Left ventricle myocardium superior (tissue), 1 donor: Measurements from ENCODE around the gene ESPNL. TPM values are rescaled to one million over a fixed set of nuclear protein-coding genes. Genes with fewer than 3 reads are reported as not detected.

Experiments
- ATAC-seq: fragments of 200-7000 bp; cut with Tn5 transposase; one replicate; pipeline ENCODE4 v1.9.1; 2020; ENCODE audit warnings: mild to moderate bottlenecking, moderate library complexity
- DNase-seq: peaks from one replicate; pipeline ENCODE4 v3.0.0-alpha.2; 2020
- intact Hi-C: fragments of 100-400 bp; cut with micrococcal nuclease; formaldehyde crosslinking; loops from one replicate; pipeline ENCODE4 v1.11.0; 2022
- total RNA-seq: library from RNA; stranded (reverse); fragmentation: NEBNext Ultra II Directional; extraction: Animal tissue kit (Norgen Biotek cat#: 25700); gene quantifications from one replicate; pipeline ENCODE4 v1.2.1, GENCODE V29; 2021
- donor health status: DM: no; HTN: yes; CAD: no; lungs with severe emphysema.

Gene ESPNL
- total RNA-seq, 1 donor from 2014 or later = not detected

- intact Hi-C loops = no loop called here
Measured at GRCh38 chr2:238069021-238069709, 31.0 kb upstream of the ESPNL start.

DNA sequence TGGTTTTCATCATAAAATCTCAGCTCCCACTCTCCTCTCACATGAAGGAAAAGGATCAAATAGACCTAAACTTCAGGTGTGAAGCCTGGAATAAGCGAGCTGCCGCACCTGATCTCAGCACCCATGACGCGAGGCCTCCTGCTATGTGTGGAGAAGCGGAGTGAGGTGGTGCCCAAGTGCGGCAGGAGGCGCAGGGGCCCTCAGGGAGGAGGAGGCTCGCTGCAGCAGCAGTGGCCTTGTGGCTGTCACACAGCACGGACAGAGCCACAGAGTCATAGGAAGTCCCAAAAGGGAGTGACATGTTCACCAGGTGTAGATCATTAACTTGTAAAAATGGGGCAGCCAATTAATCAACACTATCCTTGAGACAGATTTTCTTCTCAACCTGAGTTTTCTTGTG lies 30.3 kb upstream of the ESPNL start:
- no peak for ATAC-seq
- no peak for DNase-seq
- intact Hi-C loops = no loop called here

More at GRCh38 chr2:238069021-238069709, 31.0 kb upstream of the ESPNL start:
- ATAC-seq (no peak), DNase-seq (no peak)

DNA sequence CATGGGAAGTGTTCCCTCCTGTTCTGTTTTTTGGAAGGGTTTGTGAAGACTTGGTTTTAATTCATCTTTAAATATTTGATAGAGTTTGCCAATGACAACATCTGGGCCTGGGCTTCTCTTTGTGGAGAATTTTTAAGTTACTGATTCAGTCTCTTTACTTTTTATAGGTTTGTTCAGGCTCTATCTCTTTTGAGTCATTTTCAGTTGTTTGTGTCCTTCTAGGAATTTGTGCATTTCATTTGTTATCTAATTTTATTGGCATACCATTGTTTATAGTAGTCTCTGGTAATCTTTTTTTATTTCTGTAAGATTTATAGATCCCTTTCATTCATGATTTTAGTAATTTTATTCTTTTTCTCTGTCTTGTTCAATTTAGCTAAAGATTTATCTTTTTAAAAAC lies 24.7 kb upstream of the ESPNL start:
- no peak for DNase-seq
- ATAC-seq = no peak
- intact Hi-C loops = no loop called here

DNA sequence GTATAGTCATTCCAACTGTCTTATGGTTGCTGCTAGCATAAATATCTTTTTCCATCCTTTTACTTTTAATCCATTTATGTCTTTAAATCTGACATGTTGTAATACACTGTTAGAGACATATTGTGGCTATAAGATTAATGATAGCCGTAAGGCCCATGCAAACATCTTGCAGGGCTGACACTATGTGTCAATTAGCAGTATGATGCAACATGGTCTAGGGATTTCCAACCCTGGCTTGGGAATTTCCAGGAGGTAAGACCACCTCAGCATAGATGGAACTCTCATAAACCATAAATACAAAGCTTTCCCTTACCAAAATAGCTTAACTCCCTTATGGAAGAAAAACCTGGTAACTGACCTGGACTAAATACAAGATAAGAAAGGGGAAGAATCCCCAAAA lies 22.8 kb upstream of the ESPNL start:
- intact Hi-C loops = no loop called here
- ATAC-seq (no peak), DNase-seq (no peak)

DNA sequence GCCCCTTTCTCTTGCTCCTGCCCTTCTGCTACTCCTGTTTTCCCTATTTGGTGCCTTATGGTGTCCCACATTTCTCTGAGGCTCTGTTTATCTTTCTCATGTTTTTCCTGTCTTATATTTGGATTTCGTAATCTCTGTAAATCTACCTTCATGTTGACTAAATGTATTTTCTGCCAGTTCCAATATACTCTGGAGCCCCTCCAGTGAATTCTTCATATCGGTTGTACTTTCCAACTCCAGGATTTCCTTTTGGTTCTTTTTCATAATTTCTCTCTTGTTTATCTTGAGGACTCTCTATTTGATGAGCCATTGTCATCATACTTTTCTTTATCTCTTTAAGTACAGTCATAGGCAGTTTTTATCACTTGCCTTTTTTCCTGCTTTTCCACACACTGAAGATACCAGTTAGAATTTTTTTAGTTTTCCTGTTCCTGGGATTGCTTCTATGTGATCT lies 20.2 kb upstream of the ESPNL start:
- intact Hi-C loops = no loop called here

DNA sequence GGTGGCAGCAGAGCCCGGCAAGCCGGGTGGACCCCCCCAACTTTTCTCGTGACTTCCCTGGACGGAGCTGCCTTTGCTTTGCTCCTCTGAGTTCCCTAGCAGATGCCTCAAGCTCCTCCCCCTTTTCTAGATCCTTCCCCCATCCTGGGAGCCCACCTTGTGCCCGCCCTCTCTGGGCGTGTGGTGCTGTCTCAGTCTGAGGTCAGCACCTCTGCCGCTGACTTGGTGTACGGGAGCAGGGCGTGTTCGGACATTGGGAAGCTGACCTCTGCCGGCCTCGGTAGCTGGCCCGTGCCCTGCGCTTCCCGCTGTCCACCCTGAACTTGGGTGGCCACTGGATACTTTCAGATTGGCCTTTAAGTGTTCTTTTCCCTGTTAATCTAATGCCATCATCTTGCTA lies 19.6 kb upstream of the ESPNL start:
- no peak for ATAC-seq
- DNase-seq = no peak
- intact Hi-C loops = no loop called here

More for the DNA sequence above, 20.2 kb upstream of the ESPNL start:
- DNase-seq (no peak), ATAC-seq (no peak)

DNA sequence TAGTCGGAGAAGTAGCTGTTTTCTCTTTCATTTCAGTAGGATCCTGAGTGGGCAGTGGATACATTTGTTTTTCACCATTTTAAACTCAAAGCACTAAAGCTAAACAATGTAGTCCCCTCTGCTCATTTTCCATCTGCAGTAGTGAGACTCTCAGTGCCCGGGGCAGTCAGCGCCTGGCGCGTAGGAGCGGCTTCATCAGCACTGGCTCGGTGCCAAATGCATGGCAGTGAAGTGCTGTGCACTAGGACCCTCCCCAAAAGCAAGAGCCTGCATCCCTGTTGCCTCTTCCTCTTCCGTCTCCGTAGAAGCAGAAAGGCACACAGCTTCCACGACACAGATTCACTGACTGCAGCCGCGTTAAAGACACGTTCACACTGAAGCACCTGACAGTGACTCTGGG lies 19.0 kb upstream of the ESPNL start:
- DNase-seq (no peak), ATAC-seq (no peak)
- intact Hi-C loops = no loop called here

DNA sequence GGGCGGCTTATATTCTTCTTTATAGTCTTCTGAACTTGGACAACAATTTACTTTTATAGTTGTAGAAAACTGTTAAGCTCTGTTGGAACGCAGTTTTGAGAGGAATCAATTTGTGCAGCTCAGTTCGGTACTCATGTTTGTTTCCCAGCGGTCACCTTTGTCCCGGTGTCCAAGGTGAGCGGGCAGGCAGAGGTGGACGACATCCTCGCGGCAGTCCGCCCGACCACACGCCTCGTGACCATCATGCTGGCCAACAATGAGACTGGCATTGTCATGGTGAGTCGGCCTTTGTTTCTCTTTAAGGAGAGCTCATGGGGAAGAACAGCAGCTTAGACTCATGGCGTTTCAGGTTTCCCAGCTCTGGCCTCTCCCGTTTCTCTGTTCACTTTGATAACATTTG lies 18.6 kb upstream of the ESPNL start:
- no peak for DNase-seq
- intact Hi-C loops = no loop called here
- no peak for ATAC-seq

DNA sequence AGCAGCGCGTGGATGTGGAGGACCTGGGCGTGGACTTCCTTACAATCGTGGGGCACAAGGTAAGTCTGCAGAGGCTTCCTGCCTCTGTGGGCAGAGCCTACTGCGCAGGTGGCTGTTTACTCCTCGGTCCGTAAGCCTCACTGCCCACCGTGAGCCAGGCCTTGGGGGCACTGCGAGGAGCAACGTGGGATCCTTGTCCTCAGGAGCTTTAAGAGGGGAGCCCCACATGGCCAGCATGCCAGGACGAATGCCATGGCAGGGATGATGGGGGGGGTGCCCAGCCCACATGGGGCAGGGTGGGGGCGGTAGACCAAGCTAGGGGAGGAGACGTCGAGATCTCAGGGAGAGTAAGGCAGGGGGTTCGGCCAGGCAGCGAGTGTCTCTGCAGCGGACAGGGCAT lies 18.0 kb upstream of the ESPNL start:
- intact Hi-C loops = no loop called here
- ATAC-seq (no peak), DNase-seq (no peak)

DNA sequence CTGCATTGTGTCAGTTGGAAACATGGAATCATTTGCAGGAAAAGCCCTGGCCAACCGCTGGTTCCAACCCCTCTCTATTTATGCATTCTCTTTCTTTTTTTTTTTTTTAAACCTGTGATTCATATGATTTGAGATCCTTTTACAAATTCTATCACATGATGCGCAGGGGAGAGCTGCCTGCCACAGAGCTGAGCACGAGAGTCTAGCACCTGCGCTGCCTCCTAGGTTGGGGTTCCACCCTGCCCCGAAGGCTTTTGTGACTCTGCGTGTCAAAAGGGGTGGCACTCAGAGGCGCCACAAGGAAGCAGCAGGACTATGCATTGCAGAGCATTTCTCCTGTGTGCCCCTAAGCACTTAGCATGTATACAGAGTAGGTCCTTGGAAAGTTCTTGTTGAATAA lies 17.3 kb upstream of the ESPNL start:
- DNase-seq = no peak
- intact Hi-C loops = no loop called here
- no peak for ATAC-seq

DNA sequence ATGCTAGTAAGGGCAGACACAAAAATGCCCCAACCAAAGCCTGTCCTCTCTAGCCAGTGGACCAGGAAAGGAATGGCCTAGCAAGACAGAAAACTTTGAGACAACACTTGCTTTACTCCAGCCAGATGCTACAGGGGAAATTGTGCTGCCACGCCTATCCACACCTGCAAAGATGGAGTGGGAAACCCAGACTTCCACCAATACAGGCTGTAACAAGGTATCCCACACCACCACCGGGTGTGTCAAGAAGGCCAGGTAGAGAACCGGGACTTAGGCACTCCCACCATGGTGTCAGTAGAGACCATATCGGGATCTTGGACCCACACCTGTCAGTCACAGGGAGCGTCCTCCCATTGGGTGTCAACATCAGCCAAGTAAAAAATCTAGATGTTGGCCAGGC lies 16.2 kb upstream of the ESPNL start:
- intact Hi-C loops = no loop called here
- ATAC-seq (no peak), DNase-seq (no peak)

DNA sequence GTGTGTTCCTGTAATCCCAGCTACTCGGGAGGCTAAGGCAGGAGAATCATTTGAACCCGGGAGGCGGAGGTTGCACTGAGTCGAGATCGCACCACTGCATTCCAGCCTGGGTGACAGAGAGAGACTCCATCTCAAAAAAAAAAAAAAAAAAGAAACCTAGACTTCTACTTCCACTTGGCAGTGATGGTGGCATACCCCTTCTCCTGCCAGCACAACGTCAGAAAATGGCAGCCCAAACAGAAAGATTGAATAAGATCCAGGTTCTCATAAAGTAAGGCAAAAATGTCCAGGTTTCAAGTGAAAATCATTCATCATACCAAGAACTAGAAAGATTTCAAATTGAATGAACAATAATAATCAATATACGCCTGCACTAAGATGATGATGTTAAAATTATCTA lies 15.4 kb upstream of the ESPNL start:
- intact Hi-C loops = no loop called here
- ATAC-seq = no peak

DNA sequence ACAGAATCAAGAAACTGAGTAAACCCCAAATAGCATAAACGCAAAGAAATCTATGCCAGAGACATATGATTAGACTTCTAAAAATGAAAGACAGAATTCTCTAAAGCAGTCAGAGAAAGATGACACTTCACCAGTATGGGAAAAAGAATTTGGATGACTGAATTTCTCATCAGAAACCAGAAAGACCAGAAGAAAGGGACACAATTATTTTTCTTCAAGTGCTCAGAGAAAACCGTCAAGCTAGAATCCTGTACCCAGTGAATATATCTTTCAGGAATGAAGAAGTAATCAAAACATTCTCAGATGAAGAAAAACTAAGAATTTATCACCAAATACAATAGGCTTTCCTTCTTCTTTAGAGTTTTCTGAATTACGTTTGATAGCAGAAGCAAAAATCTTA lies 14.2 kb upstream of the ESPNL start:
- no peak for DNase-seq
- ATAC-seq = no peak
- intact Hi-C loops = no loop called here

More for the DNA sequence above, 15.4 kb upstream of the ESPNL start:
- DNase-seq = no peak

- ATAC-seq (no peak), DNase-seq (no peak)
- intact Hi-C loops = no loop called here
Measured at GRCh38 chr2:238087211-238087610, 12.9 kb upstream of the ESPNL start.

DNA sequence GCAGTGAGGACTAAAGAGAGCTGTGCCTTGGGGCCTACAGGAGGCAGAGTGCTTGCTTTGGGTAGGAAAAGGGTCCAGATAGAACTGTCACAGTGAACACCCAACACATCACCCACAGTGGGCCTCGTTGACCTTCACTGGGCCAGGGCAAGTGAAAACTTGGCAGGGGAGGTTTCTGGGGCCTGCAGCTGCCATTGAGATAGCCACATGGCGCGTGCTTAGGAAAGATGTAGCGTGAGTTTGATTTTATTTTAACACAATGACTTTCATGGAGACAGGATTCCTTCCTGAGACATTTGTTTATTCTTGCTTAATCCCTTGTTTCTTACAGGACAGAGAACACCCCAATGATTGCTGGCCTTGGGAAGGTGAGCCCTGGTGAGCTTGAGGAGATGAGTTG lies 9.3 kb upstream of the ESPNL start:
- ATAC-seq (no peak), DNase-seq (no peak)
- intact Hi-C loops = no loop called here

- intact Hi-C loops = no loop called here
- ATAC-seq (no peak), DNase-seq (no peak)
Measured at GRCh38 chr2:238091436-238092060, 8.6 kb upstream of the ESPNL start.

GRCh38 chr2:238092486-238093035 lies 7.6 kb upstream of the ESPNL start:
- DNase-seq (no peak), ATAC-seq (no peak)
- intact Hi-C loops = no loop called here

GRCh38 chr2:238093181-238094140 lies 6.7 kb upstream of the ESPNL start:
- intact Hi-C loops = no loop called here
- no peak for DNase-seq
- ATAC-seq = no peak

DNA sequence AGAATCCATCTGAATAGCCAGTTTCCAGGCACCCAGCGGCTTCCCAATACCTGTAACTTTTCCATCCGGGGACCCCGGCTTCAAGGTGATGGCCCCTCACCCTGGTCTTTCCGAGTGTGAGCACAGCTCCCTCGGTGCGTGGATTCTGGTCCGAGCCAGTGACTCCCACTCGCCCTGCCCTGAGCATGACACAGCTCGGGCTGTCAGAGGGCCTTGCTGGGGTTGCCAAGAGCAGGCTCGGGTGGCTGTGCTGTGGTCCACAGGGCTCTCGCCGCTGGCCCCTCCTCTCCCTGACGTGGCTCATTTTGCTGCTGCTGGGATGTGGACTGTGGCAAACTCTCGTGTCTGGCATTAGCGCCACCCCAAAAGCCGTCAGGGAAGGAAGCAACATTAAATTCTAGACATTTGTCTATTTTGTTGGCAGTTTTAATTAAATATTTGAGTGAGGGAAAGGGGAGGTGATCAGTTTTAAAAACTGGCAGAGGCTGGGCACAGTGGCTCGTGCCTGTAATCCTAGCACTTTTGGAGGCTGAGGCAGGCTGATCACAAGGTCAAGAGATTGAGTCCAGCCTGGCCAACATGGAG lies 5.6 kb upstream of the ESPNL start:
- ATAC-seq = no peak
- intact Hi-C loops = no loop called here
- no peak for DNase-seq
